GM18873 (cell line): ENCODE data around the gene PRR15L.

Experiments
- ATAC-seq: cut with Tn5 transposase; IDR thresholded peaks from one replicate; pipeline ENCODE4 v1.9.1; 2021; ENCODE audit warnings: mild to moderate bottlenecking, moderate library complexity, moderate number of reproducible peaks; ENCODE audit not compliant: unreplicated experiment, low FRiP score

The PRR15L gene

DNA sequence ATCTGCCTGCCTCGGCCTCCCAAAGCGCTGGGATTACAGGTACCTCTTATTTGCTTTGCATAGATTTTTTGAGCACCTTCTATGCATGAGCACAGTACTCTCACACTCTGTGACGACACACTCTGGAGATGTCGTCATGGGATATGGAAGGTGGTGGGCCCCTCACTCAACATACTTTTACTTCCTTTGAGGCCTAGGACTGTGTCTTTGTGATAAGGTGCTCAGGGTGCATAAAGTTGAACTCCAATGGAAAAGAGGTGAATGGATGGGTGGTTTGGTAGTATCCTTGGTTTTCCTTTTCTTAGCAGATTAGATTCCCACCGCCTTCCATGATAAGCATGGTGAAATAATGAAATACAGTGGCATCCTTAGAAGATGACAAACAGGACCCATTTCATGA is 7.2 kb upstream of the PRR15L start:
- ATAC-seq: no peak

- ATAC-seq: no peak
Measured at GRCh38 chr17:47962901-47963300, 5.2 kb upstream of the PRR15L start.

GRCh38 chr17:47961406-47961805 is 3.7 kb upstream of the PRR15L start:
- no peak for ATAC-seq

- no peak for ATAC-seq
Measured at GRCh38 chr17:47959825-47960655, 2.4 kb upstream of the PRR15L start.

GRCh38 chr17:47956791-47957590 is 692 bp downstream of the PRR15L start:
- no peak for ATAC-seq

- ATAC-seq: no peak
Measured at GRCh38 chr17:47955497-47956461, 1.9 kb downstream of the PRR15L start.

GRCh38 chr17:47953909-47954308 is 3.8 kb downstream of the PRR15L start:
- ATAC-seq: no peak

GRCh38 chr17:47952171-47953021 is 5.3 kb downstream of the PRR15L start:
- no peak for ATAC-seq

DNA sequence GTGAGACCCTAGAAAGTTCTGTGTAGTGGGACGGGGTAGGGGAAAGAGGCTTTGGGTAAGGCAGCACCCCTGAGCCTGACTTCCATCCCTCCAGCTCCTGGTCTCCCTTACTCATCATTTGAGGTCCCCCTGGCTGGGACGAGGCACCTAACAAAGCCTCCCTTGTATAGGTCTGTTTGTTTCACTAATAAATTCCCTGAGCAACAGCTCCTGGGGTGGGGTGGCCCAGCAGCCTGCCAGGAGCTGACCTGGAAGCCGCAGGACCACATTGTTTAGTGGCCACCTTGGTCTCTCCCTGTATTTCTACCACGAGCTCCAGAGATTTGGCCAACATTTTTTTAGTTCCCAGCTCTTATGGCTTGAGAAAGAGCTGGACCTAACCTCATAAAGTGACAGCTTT is 7.2 kb downstream of the PRR15L start:
- ATAC-seq: no peak

DNA sequence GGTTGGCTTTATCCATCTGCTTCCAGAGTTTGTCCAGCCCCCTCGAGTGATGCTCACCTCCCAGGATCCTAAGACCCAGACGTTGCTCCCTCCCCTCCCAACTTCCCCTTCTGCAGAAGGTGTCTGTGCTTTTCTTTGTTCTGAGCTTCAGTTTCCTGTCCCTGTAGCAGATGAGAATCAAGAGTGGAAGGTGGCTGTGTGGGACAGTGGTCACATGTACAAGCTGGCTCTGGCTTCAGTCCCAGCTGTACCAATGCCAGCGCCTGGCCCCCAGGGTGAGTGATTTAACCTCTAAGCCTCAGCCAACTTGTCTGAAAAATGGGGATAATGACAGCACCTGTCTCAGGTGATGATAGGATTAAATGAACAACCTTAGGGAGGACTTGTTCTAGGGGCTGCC is 7.7 kb downstream of the PRR15L start:
- no peak for ATAC-seq

GRCh38 chr17:47949197-47949759 is 8.4 kb downstream of the PRR15L start:
- ATAC-seq: no peak

DNA sequence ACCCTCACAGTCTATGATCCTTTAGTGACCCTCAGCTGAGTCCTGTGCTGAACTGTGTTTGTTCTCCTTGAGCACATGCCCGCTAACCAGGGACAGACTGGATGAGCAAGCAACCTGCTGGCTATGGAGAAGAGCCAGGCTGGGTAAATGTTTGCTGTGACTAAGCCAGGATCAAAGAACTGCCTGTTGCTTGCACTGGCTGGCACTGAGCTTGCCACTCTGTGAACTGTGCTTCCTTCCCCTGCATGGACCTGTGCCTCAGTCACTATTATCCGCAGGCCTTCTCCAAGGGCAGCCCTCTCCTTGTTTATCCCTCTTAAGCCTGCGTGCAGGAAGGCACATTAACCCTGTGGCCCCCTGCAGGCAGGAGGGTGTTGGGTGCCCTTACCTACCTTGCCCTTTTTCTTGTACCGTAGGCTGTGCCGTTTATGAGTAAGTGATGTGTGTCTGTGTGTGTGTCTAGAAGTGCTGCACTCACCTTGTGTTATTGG is 8.9 kb downstream of the PRR15L start:
- no peak for ATAC-seq

GRCh38 chr17:47946929-47947397 is 10.7 kb downstream of the PRR15L start:
- ATAC-seq: no peak

DNA sequence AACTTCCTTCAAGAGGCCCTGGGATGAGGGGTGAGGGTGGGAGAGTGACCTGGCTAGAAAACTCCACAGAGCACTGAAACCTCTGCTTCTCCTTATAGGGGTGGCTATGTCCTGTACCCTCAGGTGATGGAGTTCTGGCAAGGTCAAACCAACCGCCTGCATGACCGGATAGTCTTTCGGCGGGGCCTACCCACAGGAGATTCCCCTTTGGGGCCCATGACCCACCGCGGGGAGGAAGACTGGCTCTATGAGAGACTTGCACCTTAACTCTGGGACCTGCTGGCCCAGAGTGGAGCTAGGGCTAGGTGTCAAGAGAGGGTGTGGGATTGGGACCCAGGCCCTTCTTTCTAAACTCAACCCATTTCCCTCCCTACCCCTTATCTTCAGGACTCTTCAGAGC is 11.2 kb downstream of the PRR15L start:
- no peak for ATAC-seq

- ATAC-seq: no peak
Measured at GRCh38 chr17:47945529-47946508, 11.9 kb downstream of the PRR15L start.

GRCh38 chr17:47945080-47945479 is 12.6 kb downstream of the PRR15L start:
- no peak for ATAC-seq

DNA sequence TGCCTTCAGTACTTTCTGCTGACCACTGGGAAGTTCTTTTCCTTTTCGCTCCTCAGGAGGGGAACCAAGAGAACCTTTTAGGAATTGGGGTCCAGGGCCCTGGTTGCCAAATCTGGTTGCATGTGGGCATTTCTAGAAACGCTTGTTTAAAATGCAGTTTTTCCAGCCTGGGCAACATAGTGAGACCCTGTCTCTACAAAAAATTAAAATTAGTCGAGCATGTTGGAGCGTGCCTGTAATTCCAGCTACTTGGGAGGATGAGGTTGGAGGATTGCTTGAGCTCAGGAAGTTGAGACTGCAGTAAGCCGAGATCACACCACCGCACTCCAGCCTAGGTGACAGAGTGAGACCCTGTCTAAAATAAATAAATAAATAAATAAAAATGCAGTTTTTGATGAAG is 15.1 kb downstream of the PRR15L start:
- no peak for ATAC-seq

DNA sequence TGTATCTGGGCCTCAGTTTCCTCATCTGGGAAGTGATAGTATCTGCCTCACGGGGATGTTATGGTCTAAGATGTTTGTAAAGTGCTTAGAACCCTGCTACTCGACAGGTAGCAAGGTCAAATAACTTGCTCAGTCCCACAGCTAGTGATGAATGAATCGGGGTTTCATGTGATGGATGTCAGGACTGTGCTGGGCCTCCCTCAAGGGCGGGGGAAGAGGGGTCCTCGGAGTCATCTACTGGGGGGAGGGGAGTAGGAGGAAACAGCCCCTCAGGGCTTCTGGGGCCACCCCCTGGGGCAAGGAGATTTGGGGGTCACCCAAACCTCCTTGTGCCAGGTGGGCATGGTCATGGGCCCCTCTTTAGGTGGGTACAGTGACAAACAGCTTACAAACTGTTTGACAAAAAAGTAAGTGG is 15.6 kb downstream of the PRR15L start:
- ATAC-seq: no peak
